ENCODE results near the gene AOAH. TPM values are rescaled to one million over a fixed set of nuclear protein-coding genes. Genes with fewer than 3 reads are reported as not detected.

AOAH gene
- total and polyA plus RNA-seq, 8 donors: 1.6 to 35.8 (median 4.3) TPM; not detected in 1

DNA sequence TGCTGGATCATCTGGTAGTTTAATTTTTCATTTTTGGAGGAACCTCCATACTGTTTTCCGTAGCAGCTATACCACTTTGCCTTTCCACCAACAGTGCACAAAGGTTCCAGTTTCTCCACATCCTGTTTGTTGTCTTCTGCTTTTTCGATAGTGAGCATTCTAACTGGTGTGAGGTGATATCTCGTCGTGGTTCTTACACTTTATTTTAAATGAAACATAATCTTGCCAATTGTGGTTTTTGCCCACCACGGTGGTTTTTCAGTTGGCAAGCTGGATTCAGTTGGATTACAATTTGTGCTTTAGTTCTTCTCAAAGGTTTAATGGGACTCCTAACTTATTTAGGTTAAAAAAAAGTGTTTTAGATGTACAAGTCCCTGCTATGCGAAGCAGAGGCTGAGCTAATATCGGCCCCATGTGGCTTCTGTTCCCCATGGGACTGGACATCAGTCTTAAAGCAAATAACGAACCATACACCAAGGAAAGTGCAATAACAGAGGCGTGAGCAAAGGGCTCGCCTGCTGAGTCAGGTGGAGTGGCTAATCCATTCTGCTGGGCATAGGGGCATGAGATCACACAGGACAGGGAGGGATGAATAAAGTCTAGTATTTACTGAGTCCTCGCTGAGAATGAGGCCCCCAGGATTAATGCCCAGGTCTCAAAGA is 153.6 kb downstream of the AOAH start:
- Histone ChIP-seq H3K9me3 (no peaks in the 10 kb centered on the region), H3K4me1 (peaks cover 0 to 12% (median 5%) of the 10 kb centered on the region in 4 donors), H3K4me3 (no peak overlapping the region), H3K36me3 (no peaks in the 10 kb centered on the region), H3K27ac (no peak overlapping the region), H3K27me3 (no peaks in the 10 kb centered on the region)
- TF ChIP-seq, protein P1, sequence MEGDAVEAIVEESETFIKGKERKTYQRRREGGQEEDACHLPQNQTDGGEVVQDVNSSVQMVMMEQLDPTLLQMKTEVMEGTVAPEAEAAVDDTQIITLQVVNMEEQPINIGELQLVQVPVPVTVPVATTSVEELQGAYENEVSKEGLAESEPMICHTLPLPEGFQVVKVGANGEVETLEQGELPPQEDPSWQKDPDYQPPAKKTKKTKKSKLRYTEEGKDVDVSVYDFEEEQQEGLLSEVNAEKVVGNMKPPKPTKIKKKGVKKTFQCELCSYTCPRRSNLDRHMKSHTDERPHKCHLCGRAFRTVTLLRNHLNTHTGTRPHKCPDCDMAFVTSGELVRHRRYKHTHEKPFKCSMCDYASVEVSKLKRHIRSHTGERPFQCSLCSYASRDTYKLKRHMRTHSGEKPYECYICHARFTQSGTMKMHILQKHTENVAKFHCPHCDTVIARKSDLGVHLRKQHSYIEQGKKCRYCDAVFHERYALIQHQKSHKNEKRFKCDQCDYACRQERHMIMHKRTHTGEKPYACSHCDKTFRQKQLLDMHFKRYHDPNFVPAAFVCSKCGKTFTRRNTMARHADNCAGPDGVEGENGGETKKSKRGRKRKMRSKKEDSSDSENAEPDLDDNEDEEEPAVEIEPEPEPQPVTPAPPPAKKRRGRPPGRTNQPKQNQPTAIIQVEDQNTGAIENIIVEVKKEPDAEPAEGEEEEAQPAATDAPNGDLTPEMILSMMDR (IDR thresholded peaks at IDR 0.05): no peak
- TF ChIP-seq EP300 (IDR thresholded peaks at IDR 0.05) (no peak), POLR2A (IDR thresholded peaks at IDR 0.05) (no peak), POLR2AphosphoS5 (IDR thresholded peaks at IDR 0.05) (no peak)
- 66 to 83% (median 75%) methylated on average over 11 of the region's 11 CpGs for WGBS, 5 donors
- DNase-seq: no peak
- intact Hi-C loops (cut with DNase I; ENCODE audit: low total_unique reads): no loop called here

DNA sequence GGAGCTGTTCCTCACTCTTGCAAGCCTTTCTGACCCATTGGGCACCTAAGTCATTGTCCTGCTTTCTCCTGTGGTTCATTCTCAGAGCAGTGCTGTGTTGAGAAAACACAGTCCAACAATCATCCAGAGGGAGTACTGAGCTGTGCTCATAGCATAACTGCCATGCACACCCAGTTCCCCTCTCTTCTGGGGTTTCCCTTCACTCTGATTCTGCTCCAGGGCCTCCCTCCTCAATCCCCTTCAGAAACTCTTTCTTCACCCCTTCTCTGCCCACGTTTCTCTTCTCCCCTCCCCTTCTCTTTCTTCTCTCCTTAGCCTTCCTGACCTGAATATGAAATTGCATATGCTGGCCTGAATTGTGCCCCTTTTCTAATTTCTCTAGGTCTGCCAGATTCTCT is 155.8 kb downstream of the AOAH start:
- WGBS, 5 donors: 19 to 40% (median 24%) methylated on average over 1 of the region's 1 CpG

DNA sequence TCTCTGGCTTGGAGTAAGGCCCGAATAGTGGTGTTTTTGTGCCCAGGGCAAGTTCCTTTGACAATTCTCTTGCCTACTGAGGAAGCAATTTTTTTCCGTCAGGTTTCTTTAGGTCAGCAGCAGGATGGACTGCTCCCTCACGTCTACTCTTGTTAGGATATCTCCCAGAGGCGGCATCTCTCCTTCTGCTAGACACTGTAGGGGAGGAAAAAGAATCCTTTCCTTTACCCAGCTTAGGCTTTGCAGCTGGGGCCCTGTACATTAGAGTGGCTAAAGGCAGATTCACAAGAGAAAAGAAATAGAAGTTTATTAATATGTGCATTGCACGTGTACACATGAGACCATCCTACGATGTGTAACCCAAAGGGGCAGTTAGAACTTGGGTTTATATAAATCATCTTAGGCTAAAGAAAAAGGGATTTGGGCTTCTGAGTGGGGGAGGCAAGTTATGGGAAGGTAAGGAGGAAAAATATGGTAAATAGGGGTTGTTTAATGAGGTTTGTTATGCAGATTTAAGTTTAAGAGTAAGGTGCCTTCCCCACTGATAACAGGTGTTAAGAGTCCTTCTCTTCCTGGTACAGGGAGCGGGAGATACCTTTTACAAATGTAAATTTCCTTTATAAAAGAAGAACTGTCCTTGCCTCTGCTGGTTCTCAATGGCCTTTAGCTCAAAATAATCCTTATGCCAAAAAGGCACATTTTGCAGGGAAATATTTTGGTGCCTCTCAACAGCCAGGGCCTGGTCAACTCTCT is 156.4 kb downstream of the AOAH start:
- H3K27me3 ChIP-seq: no peaks in the 10 kb centered on the region
- H3K4me3 ChIP-seq: no peak overlapping the region
- no peak overlapping the region for H3K27ac ChIP-seq
- intact Hi-C loops (cut with DNase I; ENCODE audit: low total_unique reads): no loop called here
- WGBS, 5 donors: 86 to 91% (median 91%) methylated on average over 7 of the region's 7 CpGs
- no peaks in the 10 kb centered on the region for H3K9me3 ChIP-seq
- TF ChIP-seq POLR2AphosphoS5 (IDR thresholded peaks at IDR 0.05): no peak
- TF ChIP-seq POLR2A (IDR thresholded peaks at IDR 0.05): no peak
- no peak for TF ChIP-seq EP300 (IDR thresholded peaks at IDR 0.05)
- TF ChIP-seq, protein P1 (IDR thresholded peaks at IDR 0.05): no peak
- peaks cover 0 to 36% (median 15%) of the 10 kb centered on the region in 4 donors for H3K4me1 ChIP-seq
- no peak for DNase-seq
- no peaks in the 10 kb centered on the region for H3K36me3 ChIP-seq

More for the DNA sequence above, 155.8 kb downstream of the AOAH start:
- intact Hi-C loops (cut with DNase I; ENCODE audit: low total_unique reads): no loop called here
- H3K27ac ChIP-seq: no peak overlapping the region
- no peaks in the 10 kb centered on the region for H3K27me3 ChIP-seq
- H3K9me3 ChIP-seq: no peaks in the 10 kb centered on the region
- DNase-seq: no peak
- peaks cover 0 to 33% (median 14%) of the 10 kb centered on the region in 4 donors for H3K4me1 ChIP-seq
- no peaks in the 10 kb centered on the region for H3K36me3 ChIP-seq
- TF ChIP-seq EP300 (IDR thresholded peaks at IDR 0.05) (no peak), POLR2A (IDR thresholded peaks at IDR 0.05) (no peak), POLR2AphosphoS5 (IDR thresholded peaks at IDR 0.05) (no peak)
- TF ChIP-seq, protein P1 (IDR thresholded peaks at IDR 0.05): no peak
- H3K4me3 ChIP-seq: no peak overlapping the region

DNA sequence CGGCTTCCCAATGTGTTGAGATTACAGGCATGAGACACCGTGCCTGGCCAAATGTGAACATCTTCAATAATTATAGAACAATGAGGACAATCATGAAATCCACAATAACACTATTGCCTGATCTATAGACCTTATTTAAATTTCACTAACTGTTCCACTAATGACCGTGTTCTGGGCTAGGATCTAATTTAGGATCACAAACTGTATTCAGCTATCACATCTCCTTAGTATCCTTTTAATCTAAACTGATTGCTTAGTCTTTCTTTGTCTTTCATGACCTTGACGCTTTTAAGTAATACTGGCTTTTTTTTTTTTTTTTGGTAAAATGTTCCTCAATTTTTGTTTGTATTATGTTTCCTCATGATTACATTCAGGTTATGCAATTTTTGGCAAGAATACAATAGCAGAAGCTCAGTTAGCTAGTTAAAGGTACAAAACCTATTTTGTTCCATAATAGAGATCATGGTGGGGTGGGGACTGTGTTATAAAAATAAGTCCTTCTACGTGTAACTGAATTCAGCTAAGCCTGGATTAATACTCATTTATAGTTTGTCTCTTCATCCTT is 158.4 kb downstream of the AOAH start:
- 47 to 61% (median 54%) methylated on average over 5 of the region's 5 CpGs for WGBS, 5 donors
- no peaks in the 10 kb centered on the region for H3K27me3 ChIP-seq
- no peak overlapping the region for H3K4me3 ChIP-seq
- no peaks in the 10 kb centered on the region for H3K36me3 ChIP-seq
- no peak for DNase-seq
- peak overlapping the region in 1 of 5 donors; percentile 20 for H3K27ac ChIP-seq
- TF ChIP-seq POLR2A (IDR thresholded peaks at IDR 0.05): no peak
- TF ChIP-seq POLR2AphosphoS5 (IDR thresholded peaks at IDR 0.05): no peak
- intact Hi-C loops (cut with DNase I; ENCODE audit: low total_unique reads): no loop called here
- no peaks in the 10 kb centered on the region for H3K9me3 ChIP-seq
- peaks cover 0 to 36% (median 15%) of the 10 kb centered on the region in 4 donors for H3K4me1 ChIP-seq
